GM19372 (cell line): ENCODE results near the gene RREB1.

ENCODE experiments used
- ATAC-seq: cut with Tn5 transposase; IDR thresholded peaks from one replicate; pipeline ENCODE4 v1.9.1; 2021; ENCODE audit warnings: mild to moderate bottlenecking, low read depth, moderate library complexity; ENCODE audit not compliant: unreplicated experiment

RREB1 gene

GRCh38 chr6:7215131-7215530 is 107.4 kb downstream of the RREB1 start:
- ATAC-seq: no peak

GRCh38 chr6:7215798-7216231 is 108.1 kb downstream of the RREB1 start:
- ATAC-seq: no peak

GRCh38 chr6:7216941-7217621 is 109.3 kb downstream of the RREB1 start:
- no peak for ATAC-seq

GRCh38 chr6:7218406-7218988 is 110.7 kb downstream of the RREB1 start:
- ATAC-seq: no peak

GRCh38 chr6:7219310-7219709 is 111.5 kb downstream of the RREB1 start:
- ATAC-seq: no peak

- no peak for ATAC-seq
These were observed 114.4 kb downstream of the RREB1 start for GRCh38 chr6:7222197-7222596.

GRCh38 chr6:7224731-7225130 is 117.0 kb downstream of the RREB1 start:
- no peak for ATAC-seq

GRCh38 chr6:7228662-7229375 is 121.1 kb downstream of the RREB1 start:
- no peak for ATAC-seq

- no peak for ATAC-seq
These were observed 121.9 kb downstream of the RREB1 start for GRCh38 chr6:7229376-7230326.

- no peak for ATAC-seq
These were observed 122.5 kb downstream of the RREB1 start for GRCh38 chr6:7230327-7230691.

GRCh38 chr6:7230956-7231713 is 123.4 kb downstream of the RREB1 start:
- ATAC-seq: no peak

- ATAC-seq: no peak
These were observed 124.6 kb downstream of the RREB1 start for GRCh38 chr6:7232351-7232750.

GRCh38 chr6:7234547-7234946 is 126.8 kb downstream of the RREB1 start:
- ATAC-seq: no peak

GRCh38 chr6:7235712-7236305 is 128.0 kb downstream of the RREB1 start:
- no peak for ATAC-seq

- peak; percentile 45 for ATAC-seq
These were observed 128.8 kb downstream of the RREB1 start for GRCh38 chr6:7236306-7237209.

GRCh38 chr6:7237653-7238188 is 130.0 kb downstream of the RREB1 start:
- ATAC-seq: no peak

GRCh38 chr6:7238526-7238899 is 130.8 kb downstream of the RREB1 start:
- no peak for ATAC-seq

- ATAC-seq: peak; percentile 41
These were observed 131.3 kb downstream of the RREB1 start for GRCh38 chr6:7238900-7239589.
